OCI-LY1 (cell line): ENCODE measurements around the gene CRYL1.

Experiments used
- H2AFZ ChIP-seq: fragments of 200-600 bp; sonication (generic), shearing (Covaris generic); 2 replicates; pipeline ENCODE4 v1.6.0; 2014; ENCODE audit warnings: antibody characterized with exemption, mild to moderate bottlenecking, low read length
- H3F3A ChIP-seq: fragments of 200-600 bp; sonication (generic), shearing (Covaris generic); 2 replicates; pipeline ENCODE4 v1.6.0; 2014; ENCODE audit warnings: mild to moderate bottlenecking, antibody characterized with exemption, low read length, moderate library complexity; ENCODE audit not compliant: insufficient read depth
- H3K27ac ChIP-seq: fragments of 200-600 bp; sonication (generic); 2 replicates; pipeline ENCODE4 v1.5.1; 2014; ENCODE audit warnings: low read length, mixed run types, mild to moderate bottlenecking, low read depth; ENCODE audit not compliant: poor library complexity, severe bottlenecking
- H3K27me3 ChIP-seq: fragments of 200-600 bp; sonication (generic); 2 replicates; pipeline ENCODE4 v1.6.0; 2014; ENCODE audit warnings: antibody characterized with exemption, mild to moderate bottlenecking, low read length, moderate library complexity; ENCODE audit not compliant: insufficient read depth
- H3K36me3 ChIP-seq: fragments of 200-600 bp; sonication (generic); 2 replicates; pipeline ENCODE4 v1.6.1; 2014; ENCODE audit warnings: mild to moderate bottlenecking, antibody characterized with exemption, low read length, moderate library complexity, mixed read lengths; ENCODE audit not compliant: insufficient read depth
- H3K4me1 ChIP-seq: fragments of 200-600 bp; sonication (generic); 2 replicates; pipeline ENCODE4 v1.5.1; 2014; ENCODE audit warnings: mild to moderate bottlenecking, low read length, moderate library complexity; ENCODE audit not compliant: insufficient read depth, severe bottlenecking
- H3K4me2 ChIP-seq: fragments of 200-600 bp; sonication (generic), shearing (Covaris generic); 2 replicates; pipeline ENCODE4 v1.6.1; 2014; ENCODE audit warnings: low read length
- H3K4me3 ChIP-seq: fragments of 200-600 bp; sonication (generic); 2 replicates; pipeline ENCODE4 v1.5.1; 2014; ENCODE audit warnings: low read length, low read depth, mild to moderate bottlenecking, mixed read lengths; ENCODE audit not compliant: poor library complexity, severe bottlenecking
- H3K79me2 ChIP-seq: fragments of 200-600 bp; shearing (Covaris generic); 2 replicates; pipeline ENCODE4 v1.6.1; 2016; ENCODE audit warnings: mixed run types, low read length, mixed read lengths; ENCODE audit not compliant: insufficient read depth
- H3K9ac ChIP-seq: fragments of 200-600 bp; sonication (generic), shearing (Covaris generic); 2 replicates; pipeline ENCODE4 v1.6.1; 2014; ENCODE audit warnings: mild to moderate bottlenecking, low read length, mixed read lengths
- H3K9me2 ChIP-seq: fragments of 200-600 bp; sonication (generic), shearing (Covaris generic); 2 replicates; pipeline ENCODE4 v1.6.1; 2014; ENCODE audit warnings: low read depth, mild to moderate bottlenecking, low read length, mixed read lengths
- H3K9me3 ChIP-seq: fragments of 200-600 bp; shearing (Covaris generic); 2 replicates; pipeline ENCODE4 v1.6.1; 2014; ENCODE audit warnings: low read length, mixed read lengths
- H4K20me1 ChIP-seq: fragments of 200-600 bp; sonication (generic), shearing (Covaris generic); 2 replicates; pipeline ENCODE4 v1.6.0; 2016; ENCODE audit warnings: mild to moderate bottlenecking, low read length; ENCODE audit not compliant: insufficient read depth
- CTCF ChIP-seq: fragments of 200-600 bp; sonication (generic), shearing (Covaris generic); IDR thresholded peaks from 2 replicates; pipeline ENCODE4 v1.5.1; 2017; ENCODE audit warnings: mild to moderate bottlenecking, antibody characterized with exemption, low read length, moderate library complexity, mixed read lengths
- EZH2 ChIP-seq: fragments of 200-600 bp; sonication (generic), shearing (Covaris generic); IDR thresholded peaks from 2 replicates; pipeline ENCODE4 v1.8.0; 2017; ENCODE audit warnings: borderline replicate concordance, mixed run types, mild to moderate bottlenecking, antibody characterized with exemption, low read length, moderate library complexity, mixed read lengths

Gene CRYL1

DNA sequence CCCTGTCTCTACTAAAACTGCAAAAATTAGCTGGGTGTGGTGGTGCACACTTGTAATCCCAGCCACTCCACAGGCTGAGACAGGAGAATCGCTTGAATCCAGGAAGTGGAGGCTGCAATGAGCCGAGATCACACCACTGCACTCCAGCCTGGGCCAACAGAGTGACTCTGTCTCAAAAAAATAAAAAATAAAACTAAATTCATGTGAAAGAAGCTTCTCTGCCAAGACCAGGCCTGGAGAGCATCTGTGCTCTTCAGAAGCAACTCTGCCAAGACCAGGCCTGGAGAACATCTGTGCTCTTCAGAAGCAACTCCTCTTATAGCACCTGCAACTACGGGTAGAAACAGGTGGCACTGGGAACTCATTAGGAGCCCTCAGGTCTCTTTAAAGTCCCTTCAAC, 37.7 kb downstream of the CRYL1 start:
- no peaks in the 10 kb centered on the region for H3K27me3 ChIP-seq
- H3K9me3 ChIP-seq = no peaks in the 10 kb centered on the region
- no peak overlapping the region for H2AFZ ChIP-seq
- no peak overlapping the region for H3K4me3 ChIP-seq
- no peaks in the 10 kb centered on the region for H3K36me3 ChIP-seq
- H3F3A ChIP-seq = no peaks in the 10 kb centered on the region
- TF ChIP-seq EZH2 (no peak), CTCF (no peak)
- no peak overlapping the region for H3K27ac ChIP-seq
- no peaks in the 10 kb centered on the region for H3K4me1 ChIP-seq
- no peak overlapping the region for H3K9ac ChIP-seq
- H3K4me2 ChIP-seq = no peak overlapping the region
- H3K79me2 ChIP-seq = no peaks in the 10 kb centered on the region
- H3K9me2 ChIP-seq = no peaks in the 10 kb centered on the region
- H4K20me1 ChIP-seq = no peaks in the 10 kb centered on the region

GRCh38 chr13:20482787-20483186, 42.9 kb downstream of the CRYL1 start:
- no peaks in the 10 kb centered on the region for H3K36me3 ChIP-seq
- no peak overlapping the region for H2AFZ ChIP-seq
- H3F3A ChIP-seq = no peaks in the 10 kb centered on the region
- TF ChIP-seq EZH2 (no peak), CTCF (no peak)
- no peaks in the 10 kb centered on the region for H3K9me3 ChIP-seq
- no peak overlapping the region for H3K4me3 ChIP-seq
- H3K27ac ChIP-seq = no peak overlapping the region
- 0 out of 2 replicates have a peak, but pooled peaks cover 4% of the 10 kb centered on the region for H3K27me3 ChIP-seq
- H3K4me1 ChIP-seq = no peaks in the 10 kb centered on the region
- H4K20me1 ChIP-seq = no peaks in the 10 kb centered on the region
- H3K4me2 ChIP-seq = no peak overlapping the region
- no peak overlapping the region for H3K9ac ChIP-seq
- no peaks in the 10 kb centered on the region for H3K9me2 ChIP-seq
- H3K79me2 ChIP-seq = no peaks in the 10 kb centered on the region

DNA sequence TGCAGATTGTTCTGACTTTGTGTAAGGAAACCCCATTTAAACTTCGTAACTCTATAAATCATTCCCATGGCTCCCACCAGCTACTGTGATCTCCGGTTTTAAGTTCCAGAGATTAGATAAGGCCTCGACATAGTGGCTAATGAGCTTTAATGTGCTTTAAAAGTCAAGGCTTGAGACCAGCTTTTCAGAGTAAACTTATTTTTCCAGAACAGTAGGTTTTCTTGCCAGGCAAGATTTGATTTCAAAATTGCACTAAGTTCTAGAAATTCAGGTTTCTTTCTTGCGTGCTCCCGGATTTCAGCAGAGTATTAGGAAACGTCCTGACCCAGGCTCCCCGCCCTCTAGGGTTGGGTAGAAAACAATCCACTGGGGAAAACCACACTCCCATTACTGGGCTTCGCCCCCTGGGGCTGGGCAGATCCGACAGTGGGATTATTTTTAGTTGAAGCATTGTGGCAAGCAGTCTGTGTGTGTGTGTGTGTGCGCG, 43.3 kb downstream of the CRYL1 start:
- no peak overlapping the region for H3K4me2 ChIP-seq
- H2AFZ ChIP-seq = no peak overlapping the region
- TF ChIP-seq EZH2 (no peak), CTCF (no peak)

More for the DNA sequence above, 43.3 kb downstream of the CRYL1 start:
- Histone ChIP-seq H3K4me3 (no peak overlapping the region), H3K9ac (no peak overlapping the region), H3K9me3 (no peaks in the 10 kb centered on the region), H4K20me1 (no peaks in the 10 kb centered on the region), H3F3A (no peaks in the 10 kb centered on the region), H3K79me2 (no peaks in the 10 kb centered on the region), H3K27ac (no peak overlapping the region), H3K4me1 (no peaks in the 10 kb centered on the region), H3K9me2 (no peaks in the 10 kb centered on the region), H3K27me3 (0 out of 2 replicates have a peak, but pooled peaks cover 4% of the 10 kb centered on the region), H3K36me3 (no peaks in the 10 kb centered on the region)
